Measurements from ENCODE around the gene PKDREJ. TPM values are rescaled to one million over a fixed set of nuclear protein-coding genes. Genes with fewer than 3 reads are reported as not detected.

Gene PKDREJ
- total RNA-seq, 1 donor from 2014 or later, result not detected

- Histone ChIP-seq H3K4me1 (ENCODE audit: control insufficient read depth in 3 of 3, insufficient read depth in 3 of 3, low read length in 3 of 3) (peaks cover 19 to 26% (median 22%) of the 10 kb centered on the region in 3 donors), H3K4me3 (ENCODE audit: low read length in 3 of 3) (peak within 1 kb of the TSS; percentile 81 to 83 (median 82)), H3K9me3 (ENCODE audit: control insufficient read depth in 3 of 3, low read length in 3 of 3) (no peaks in the 10 kb centered on the region), H3K9ac (ENCODE audit: low read depth in 1 of 3, low read length in 3 of 3) (peak within 1 kb of the TSS; percentile 88 to 93 (median 93)), H3K27me3 (ENCODE audit: control insufficient read depth in 3 of 3, insufficient read depth in 3 of 3, low read length in 3 of 3) (no peaks in the 10 kb centered on the region), H3K36me3 (ENCODE audit: control insufficient read depth in 3 of 3, insufficient read depth in 3 of 3, low read length in 3 of 3) (peaks cover 14 to 20% (median 16%) of the 10 kb centered on the region in 3 donors), H3K27ac (ENCODE audit: low read depth, low read length) (peak within 1 kb of the TSS; percentile 86)
Observed at GRCh38 chr22:46296257-46297150, 33.4 kb upstream of the PKDREJ start, which contains the start of gene GTSE1. Gene GTSE1 (plus strand): TSS chr22:46296870. CDS start chr22:46297401, 531 bp downstream.

- Histone ChIP-seq H3K9me3 (ENCODE audit: control insufficient read depth in 3 of 3, low read length in 3 of 3) (no peaks in the 10 kb centered on the region), H3K4me3 (ENCODE audit: low read length in 3 of 3) (peak overlapping the region in 2 of 3 donors; percentile 82 to 83), H3K27me3 (ENCODE audit: control insufficient read depth in 3 of 3, insufficient read depth in 3 of 3, low read length in 3 of 3) (no peaks in the 10 kb centered on the region), H3K27ac (ENCODE audit: low read depth, low read length) (peak overlapping the region; percentile 86), H3K4me1 (ENCODE audit: control insufficient read depth in 3 of 3, insufficient read depth in 3 of 3, low read length in 3 of 3) (peaks cover 19 to 35% (median 33%) of the 10 kb centered on the region in 3 donors), H3K9ac (ENCODE audit: low read depth in 1 of 3, low read length in 3 of 3) (peak overlapping the region; percentile 88 to 93 (median 93)), H3K36me3 (ENCODE audit: control insufficient read depth in 3 of 3, insufficient read depth in 3 of 3, low read length in 3 of 3) (peaks cover 14 to 20% (median 19%) of the 10 kb centered on the region in 3 donors)
Observed at GRCh38 chr22:46295277-46295971, 32.3 kb upstream of the PKDREJ start.

- Histone ChIP-seq H3K4me3 (ENCODE audit: low read length in 3 of 3) (no peak overlapping the region), H3K4me1 (ENCODE audit: control insufficient read depth in 3 of 3, insufficient read depth in 3 of 3, low read length in 3 of 3) (peaks cover 22 to 41% (median 40%) of the 10 kb centered on the region in 3 donors), H3K27me3 (ENCODE audit: control insufficient read depth in 3 of 3, insufficient read depth in 3 of 3, low read length in 3 of 3) (no peaks in the 10 kb centered on the region), H3K36me3 (ENCODE audit: control insufficient read depth in 3 of 3, insufficient read depth in 3 of 3, low read length in 3 of 3) (peaks cover 18 to 21% (median 21%) of the 10 kb centered on the region in 3 donors), H3K9me3 (ENCODE audit: control insufficient read depth in 3 of 3, low read length in 3 of 3) (no peaks in the 10 kb centered on the region), H3K27ac (ENCODE audit: low read depth, low read length) (no peak overlapping the region), H3K9ac (ENCODE audit: low read depth in 1 of 3, low read length in 3 of 3) (no peak overlapping the region)
Observed at GRCh38 chr22:46294784-46295183, 31.6 kb upstream of the PKDREJ start.

GRCh38 chr22:46293577-46294260 is 30.6 kb upstream of the PKDREJ start:
- H3K36me3 ChIP-seq (ENCODE audit: control insufficient read depth in 3 of 3, insufficient read depth in 3 of 3, low read length in 3 of 3), result peaks cover 22 to 26% (median 26%) of the 10 kb centered on the region in 3 donors
- no peak overlapping the region for H3K9ac ChIP-seq (ENCODE audit: low read depth in 1 of 3, low read length in 3 of 3)
- H3K4me1 ChIP-seq (ENCODE audit: control insufficient read depth in 3 of 3, insufficient read depth in 3 of 3, low read length in 3 of 3), result peaks cover 22 to 49% (median 45%) of the 10 kb centered on the region in 3 donors
- no peaks in the 10 kb centered on the region for H3K9me3 ChIP-seq (ENCODE audit: control insufficient read depth in 3 of 3, low read length in 3 of 3)
- H3K27me3 ChIP-seq (ENCODE audit: control insufficient read depth in 3 of 3, insufficient read depth in 3 of 3, low read length in 3 of 3), result no peaks in the 10 kb centered on the region
- peak overlapping the region; percentile 34 for H3K27ac ChIP-seq (ENCODE audit: low read depth, low read length)
- H3K4me3 ChIP-seq (ENCODE audit: low read length in 3 of 3), result no peak overlapping the region

- Histone ChIP-seq H3K4me3 (ENCODE audit: low read length in 3 of 3) (no peak overlapping the region), H3K36me3 (ENCODE audit: control insufficient read depth in 3 of 3, insufficient read depth in 3 of 3, low read length in 3 of 3) (peaks cover 26 to 28% (median 26%) of the 10 kb centered on the region in 3 donors), H3K27me3 (ENCODE audit: control insufficient read depth in 3 of 3, insufficient read depth in 3 of 3, low read length in 3 of 3) (no peaks in the 10 kb centered on the region), H3K9ac (ENCODE audit: low read depth in 1 of 3, low read length in 3 of 3) (no peak overlapping the region), H3K27ac (ENCODE audit: low read depth, low read length) (peak overlapping the region; percentile 34), H3K9me3 (ENCODE audit: control insufficient read depth in 3 of 3, low read length in 3 of 3) (no peaks in the 10 kb centered on the region), H3K4me1 (ENCODE audit: control insufficient read depth in 3 of 3, insufficient read depth in 3 of 3, low read length in 3 of 3) (peaks cover 22 to 52% (median 45%) of the 10 kb centered on the region in 3 donors)
Observed at GRCh38 chr22:46292732-46293131, 29.6 kb upstream of the PKDREJ start.

GRCh38 chr22:46292173-46292572 is 29.0 kb upstream of the PKDREJ start:
- Histone ChIP-seq H3K9ac (ENCODE audit: low read depth in 1 of 3, low read length in 3 of 3) (no peak overlapping the region), H3K36me3 (ENCODE audit: control insufficient read depth in 3 of 3, insufficient read depth in 3 of 3, low read length in 3 of 3) (peaks cover 28 to 31% (median 30%) of the 10 kb centered on the region in 3 donors), H3K9me3 (ENCODE audit: control insufficient read depth in 3 of 3, low read length in 3 of 3) (no peaks in the 10 kb centered on the region), H3K27me3 (ENCODE audit: control insufficient read depth in 3 of 3, insufficient read depth in 3 of 3, low read length in 3 of 3) (no peaks in the 10 kb centered on the region), H3K4me3 (ENCODE audit: low read length in 3 of 3) (no peak overlapping the region), H3K4me1 (ENCODE audit: control insufficient read depth in 3 of 3, insufficient read depth in 3 of 3, low read length in 3 of 3) (peaks cover 18 to 55% (median 42%) of the 10 kb centered on the region in 3 donors), H3K27ac (ENCODE audit: low read depth, low read length) (peak overlapping the region; percentile 34)

GRCh38 chr22:46290843-46291785 is 28.0 kb upstream of the PKDREJ start:
- H3K36me3 ChIP-seq (ENCODE audit: control insufficient read depth in 3 of 3, insufficient read depth in 3 of 3, low read length in 3 of 3), result peaks cover 37 to 40% (median 38%) of the 10 kb centered on the region in 3 donors
- H3K4me1 ChIP-seq (ENCODE audit: control insufficient read depth in 3 of 3, insufficient read depth in 3 of 3, low read length in 3 of 3), result peaks cover 11 to 48% (median 33%) of the 10 kb centered on the region in 3 donors
- H3K27ac ChIP-seq (ENCODE audit: low read depth, low read length), result peak overlapping the region; percentile 40
- H3K9me3 ChIP-seq (ENCODE audit: control insufficient read depth in 3 of 3, low read length in 3 of 3), result no peaks in the 10 kb centered on the region
- no peaks in the 10 kb centered on the region for H3K27me3 ChIP-seq (ENCODE audit: control insufficient read depth in 3 of 3, insufficient read depth in 3 of 3, low read length in 3 of 3)
- H3K9ac ChIP-seq (ENCODE audit: low read depth in 1 of 3, low read length in 3 of 3), result peak overlapping the region in 1 of 3 donors; percentile 62
- H3K4me3 ChIP-seq (ENCODE audit: low read length in 3 of 3), result no peak overlapping the region

GRCh38 chr22:46290121-46290842 is 27.1 kb upstream of the PKDREJ start:
- no peaks in the 10 kb centered on the region for H3K9me3 ChIP-seq (ENCODE audit: control insufficient read depth in 3 of 3, low read length in 3 of 3)
- peaks cover 39 to 43% (median 42%) of the 10 kb centered on the region in 3 donors for H3K36me3 ChIP-seq (ENCODE audit: control insufficient read depth in 3 of 3, insufficient read depth in 3 of 3, low read length in 3 of 3)
- H3K4me3 ChIP-seq (ENCODE audit: low read length in 3 of 3), result no peak overlapping the region
- H3K27ac ChIP-seq (ENCODE audit: low read depth, low read length), result peak overlapping the region; percentile 40
- peak overlapping the region in 2 of 3 donors; percentile 30 to 80 for H3K9ac ChIP-seq (ENCODE audit: low read depth in 1 of 3, low read length in 3 of 3)
- H3K4me1 ChIP-seq (ENCODE audit: control insufficient read depth in 3 of 3, insufficient read depth in 3 of 3, low read length in 3 of 3), result peaks cover 2 to 40% (median 25%) of the 10 kb centered on the region in 3 donors
- H3K27me3 ChIP-seq (ENCODE audit: control insufficient read depth in 3 of 3, insufficient read depth in 3 of 3, low read length in 3 of 3), result no peaks in the 10 kb centered on the region

All from skeletal muscle tissue (tissue), 4 donors.